Pancreas (tissue), 10 donors: ENCODE results near the gene SLC2A6. TPM values are rescaled to one million over a fixed set of nuclear protein-coding genes. Genes with fewer than 3 reads are reported as not detected.
A peak's percentile ranks its signal among the peaks of the same experiment; 100 is the strongest.

Source experiments
- ATAC-seq, 4 donors: fragments of 200-7000 bp; cut with Tn5 transposase; one replicate each; pipeline versions ENCODE4 v1.8.0 to v1.9.1; 2020; ENCODE audit warnings: mild to moderate bottlenecking in 4 of 4, moderate library complexity in 4 of 4
- DNase-seq, 6 donors: peaks; one replicate each; pipeline ENCODE4 v3.0.0-alpha.2; 2020
- FAIRE-seq: peaks from 2 replicates; lab custom pipeline; 2012; peaks lifted over from hg19 to GRCh38; lab: Jason Lieb, UNC
- H3K27ac ChIP-seq, 4 donors: fragments of 200-600 bp; sonication (generic); 1 replicate in 3 of 4; 2 replicates in 1 of 4; pipeline versions ENCODE4 v1.5.0 to v1.8.0; 2020
- H3K27me3 ChIP-seq, 4 donors: fragments of 200-600 bp; one replicate each; pipeline ENCODE4 v1.8.0; 2021
- H3K36me3 ChIP-seq, 3 donors: fragments of 200-600 bp; sonication (generic) in 1 of 3; one replicate each; pipeline versions ENCODE4 v1.5.0 to v1.8.0; 2020 to 2021
- H3K4me1 ChIP-seq, 3 donors: fragments of 200-600 bp; one replicate each; pipeline ENCODE4 v1.8.0; 2021
- H3K4me3 ChIP-seq, 4 donors: fragments of 200-600 bp; sonication (generic) in 2 of 4; one replicate each; pipeline versions ENCODE4 v1.5.0 to v1.8.0; 2020 to 2021
- H3K9me3 ChIP-seq, 4 donors: fragments of 200-600 bp; one replicate each; pipeline ENCODE4 v1.8.0; 2021
- CTCF ChIP-seq, 4 donors: fragments of 200-600 bp; sonication (generic) in 3 of 4; IDR thresholded peaks; one replicate each; pipeline versions ENCODE4 v1.5.0 to v1.8.0; 2021; ENCODE audit warnings: antibody characterized with exemption in 4 of 4
- WGBS, 2 donors: extraction: QIAGEN DNeasy Blood & Tissue Kit; methylation state at CpG; one replicate each; pipeline ENCODE4 v1.1.7; 2013; 5-methylcytosine and 5-hydroxymethylcytosine counted together
- intact Hi-C, 3 donors: fragments of 100-400 bp; cut with DNase I; formaldehyde crosslinking; loops; one replicate each; pipeline versions ENCODE4 v1.11.1 to v1.14.2; 2022
- polyA plus RNA-seq, 2 donors: library from polyadenylated mRNA; stranded (reverse); fragments of 200-250 nt; gene quantifications; one replicate each; pipeline ENCODE4 v1.2.3, GENCODE V29; 2013
- total RNA-seq, 6 donors: library from RNA; stranded (reverse); fragmentation: NEBNext Ultra II Directional in 4 of 6; extraction: Animal tissue kit (Norgen Biotek cat#: 25700) in 4 of 6; gene quantifications; one replicate each; pipeline versions ENCODE4 v1.2.1 to v1.2.4, GENCODE V29; 2021 to 2023
- donor health status: healthy with polysubstance abuse.
- donor health status: DM: no; HTN: no; CAD: no; lungs with moderate emphysema.
- donor health status: DM: no; HTN: no; CAD: no.
- donor health status: control.
- donor health status: control.
- donor health status: Bipolar disorder and iron deficiency.
- donor health status: DM: yes; HTN: yes; CAD: no.
- donor health status: DM: no; HTN: no; CAD: no.
- donor health status: DM: no; HTN: no; CAD: no.
- donor health status: DM: yes; HTN: yes; CAD: no.

SLC2A6 gene
- total and polyA plus RNA-seq, 8 donors = 1.1 to 6.7 (median 3.9) TPM

GRCh38 chr9:133509179-133510083 lies 30.5 kb upstream of the SLC2A6 start:
- Histone ChIP-seq H3K4me1 (peaks cover 4 to 11% (median 8%) of the 10 kb centered on the region in 3 donors), H3K27ac (peak overlapping the region; percentile 8 to 61 (median 40)), H3K27me3 (no peaks in the 10 kb centered on the region), H3K4me3 (peak overlapping the region in 1 of 4 donors; percentile 17), H3K9me3 (no peaks in the 10 kb centered on the region), H3K36me3 (no peaks in the 10 kb centered on the region)
- ATAC-seq (peak; percentile 49 to 79 (median 70)), FAIRE-seq (no peak), DNase-seq (peak in 4 of 6 donors; percentile 58 to 86 (median 67))
- no peak for TF ChIP-seq CTCF (IDR thresholded peaks at IDR 0.05)
- intact Hi-C loops = no loop called here
- 4 to 6% methylated on average over 26 of the region's 26 CpGs for WGBS, 2 donors

GRCh38 chr9:133508046-133508445 lies 29.1 kb upstream of the SLC2A6 start:
- intact Hi-C loops = no loop called here
- Histone ChIP-seq H3K36me3 (no peaks in the 10 kb centered on the region), H3K4me1 (peaks cover 4 to 11% (median 8%) of the 10 kb centered on the region in 3 donors), H3K9me3 (no peaks in the 10 kb centered on the region), H3K27ac (no peak overlapping the region), H3K27me3 (no peaks in the 10 kb centered on the region), H3K4me3 (no peak overlapping the region)
- no peak for FAIRE-seq
- 87 to 91% methylated on average over 8 of the region's 8 CpGs for WGBS, 2 donors
- no peak for ATAC-seq
- TF ChIP-seq CTCF (IDR thresholded peaks at IDR 0.05) = no peak
- peak in 2 of 6 donors; percentile 15 to 20 for DNase-seq

- intact Hi-C loops = no loop called here
Observed at GRCh38 chr9:133507246-133507965, 28.5 kb upstream of the SLC2A6 start.

GRCh38 chr9:133506653-133507038 lies 27.7 kb upstream of the SLC2A6 start:
- Histone ChIP-seq H3K27me3 (no peaks in the 10 kb centered on the region), H3K4me1 (peaks cover 4 to 11% (median 8%) of the 10 kb centered on the region in 3 donors), H3K36me3 (no peaks in the 10 kb centered on the region), H3K9me3 (no peaks in the 10 kb centered on the region), H3K4me3 (no peak overlapping the region), H3K27ac (no peak overlapping the region)
- no peak for TF ChIP-seq CTCF (IDR thresholded peaks at IDR 0.05)
- WGBS, 2 donors = 19 to 28% methylated on average over 18 of the region's 18 CpGs
- FAIRE-seq (no peak), DNase-seq (peak in 2 of 6 donors; percentile 44 to 81), ATAC-seq (peak; percentile 25 to 63 (median 47))
- intact Hi-C loops = no loop called here

More at GRCh38 chr9:133507246-133507965, 28.5 kb upstream of the SLC2A6 start:
- peak in 2 of 6 donors; percentile 21 to 52 for DNase-seq
- Histone ChIP-seq H3K4me1 (peaks cover 4 to 11% (median 8%) of the 10 kb centered on the region in 3 donors), H3K27me3 (no peaks in the 10 kb centered on the region), H3K4me3 (no peak overlapping the region), H3K9me3 (no peaks in the 10 kb centered on the region), H3K27ac (no peak overlapping the region), H3K36me3 (no peaks in the 10 kb centered on the region)
- no peak for FAIRE-seq
- WGBS, 2 donors = 86 to 91% methylated on average over 24 of the region's 24 CpGs
- TF ChIP-seq CTCF (IDR thresholded peaks at IDR 0.05) = no peak
- ATAC-seq = no peak
